SJSA1 (cell line): ENCODE results near the gene SLC51B. TPM values are rescaled to one million over a fixed set of nuclear protein-coding genes. Genes with fewer than 3 reads are reported as not detected.

ENCODE experiments used
- DNase-seq, 2 experiments: peaks; one replicate each; pipeline ENCODE4 v3.0.0-alpha.2; 2015 to 2020; ENCODE audit warnings: low spot score in 2 of 2, low read depth in 1 of 2
- H3K27ac ChIP-seq: fragments of 250-450 bp; sonication (Bioruptor Pico); 2 replicates; pipeline ENCODE4 v1.5.1; 2020; ENCODE audit warnings: mild to moderate bottlenecking, moderate library complexity
- H3K27me3 ChIP-seq: fragments of 250-450 bp; sonication (Bioruptor Pico); replicated peaks from 2 replicates; pipeline ENCODE4 v1.5.1; 2020; ENCODE audit warnings: mild to moderate bottlenecking, moderate library complexity
- H3K36me3 ChIP-seq: fragments of 250-450 bp; sonication (Bioruptor Pico); 2 replicates; pipeline ENCODE4 v1.5.1; 2020; ENCODE audit warnings: mild to moderate bottlenecking
- H3K4me1 ChIP-seq: fragments of 250-450 bp; sonication (Bioruptor Pico); replicated peaks from 2 replicates; pipeline ENCODE4 v1.6.1; 2021; ENCODE audit warnings: mild to moderate bottlenecking
- H3K4me3 ChIP-seq: fragments of 250-450 bp; sonication (Bioruptor Pico); 2 replicates; pipeline ENCODE4 v1.5.1; 2020; ENCODE audit warnings: mild to moderate bottlenecking
- H3K9me3 ChIP-seq: fragments of 250-450 bp; sonication (Bioruptor Pico); replicated peaks from 2 replicates; pipeline ENCODE4 v1.5.1; 2020; ENCODE audit warnings: mild to moderate bottlenecking
- total RNA-seq: library from RNA; depleted of rRNA; stranded (reverse); fragments of >200 nt; shearing (Covaris generic); gene quantifications from 2 replicates; pipeline ENCODE4 v1.2.3, GENCODE V29; 2014

The SLC51B gene
- total RNA-seq, 1 experiment from 2014 or later = 1.1 TPM

DNA sequence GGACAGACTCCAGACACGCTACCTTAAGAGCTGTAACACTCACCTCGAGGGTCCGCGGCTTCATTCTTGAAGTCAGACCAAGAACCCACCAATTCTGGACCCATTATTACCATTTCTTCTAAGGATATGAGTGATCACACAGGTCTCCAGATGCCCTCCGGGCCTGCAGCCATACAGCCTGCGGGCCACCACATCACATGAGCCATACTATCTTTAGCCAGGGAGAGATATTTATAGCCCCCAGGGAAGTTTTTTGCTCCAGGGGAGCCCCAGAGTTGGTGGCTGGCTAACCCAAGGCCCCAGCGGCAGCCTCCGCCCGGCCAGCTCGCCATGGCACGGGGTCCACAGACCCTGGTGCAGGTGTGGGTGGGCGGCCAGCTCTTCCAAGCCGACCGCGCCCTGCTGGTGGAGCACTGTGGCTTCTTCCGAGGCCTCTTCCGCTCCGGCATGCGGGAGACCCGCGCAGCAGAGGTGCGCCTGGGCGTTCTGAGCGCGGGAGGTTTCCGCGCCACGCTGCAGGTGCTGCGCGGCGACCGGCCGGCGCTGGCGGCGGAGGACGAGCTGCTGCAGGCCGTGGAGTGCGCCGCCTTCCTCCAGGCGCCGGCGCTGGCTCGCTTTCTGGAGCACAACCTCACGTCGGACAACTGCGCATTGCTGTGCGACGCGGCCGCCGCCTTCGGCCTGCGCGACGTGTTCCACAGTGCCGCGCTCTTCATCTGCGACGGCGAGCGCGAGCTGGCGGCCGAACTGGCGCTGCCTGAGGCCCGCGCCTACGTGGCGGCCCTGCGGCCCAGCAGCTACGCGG, 31.5 kb downstream of the SLC51B start, which contains the start of gene KBTBD13:
Gene KBTBD13 (plus strand): TSS at position 261 of the 805 bp plus-strand sequence. CDS start 70 bp downstream, at position 331.
- Histone ChIP-seq H3K27me3 (no peaks in the 10 kb centered on the region), H3K9me3 (no peaks in the 10 kb centered on the region), H3K4me1 (peaks cover 16% of the 10 kb centered on the region), H3K36me3 (no peaks in the 10 kb centered on the region), H3K27ac (no peak within 1 kb of the TSS), H3K4me3 (no peak within 1 kb of the TSS)
- DNase-seq = no peak

DNA sequence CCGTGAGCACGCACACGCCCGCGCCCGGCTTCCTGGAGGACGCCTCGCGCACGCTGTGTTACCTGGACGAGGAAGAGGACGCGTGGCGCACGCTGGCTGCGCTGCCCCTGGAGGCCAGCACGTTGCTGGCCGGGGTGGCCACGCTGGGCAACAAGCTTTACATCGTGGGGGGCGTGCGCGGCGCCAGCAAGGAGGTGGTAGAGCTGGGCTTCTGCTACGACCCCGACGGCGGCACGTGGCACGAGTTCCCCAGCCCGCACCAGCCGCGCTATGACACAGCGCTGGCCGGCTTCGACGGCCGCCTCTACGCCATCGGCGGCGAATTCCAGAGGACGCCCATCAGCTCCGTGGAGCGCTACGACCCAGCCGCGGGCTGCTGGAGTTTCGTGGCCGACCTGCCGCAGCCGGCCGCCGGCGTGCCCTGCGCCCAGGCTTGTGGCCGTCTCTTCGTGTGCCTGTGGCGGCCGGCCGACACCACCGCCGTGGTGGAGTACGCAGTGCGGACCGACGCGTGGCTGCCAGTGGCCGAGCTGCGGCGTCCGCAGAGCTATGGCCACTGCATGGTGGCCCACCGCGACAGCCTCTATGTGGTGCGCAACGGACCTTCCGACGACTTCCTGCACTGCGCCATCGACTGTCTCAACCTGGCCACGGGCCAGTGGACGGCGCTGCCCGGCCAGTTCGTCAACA, 32.2 kb downstream of the SLC51B start:
- Histone ChIP-seq H3K9me3 (no peaks in the 10 kb centered on the region), H3K36me3 (no peaks in the 10 kb centered on the region), H3K27ac (no peak overlapping the region), H3K4me1 (peaks cover 16% of the 10 kb centered on the region), H3K27me3 (no peaks in the 10 kb centered on the region), H3K4me3 (no peak overlapping the region)
- DNase-seq = no peak

DNA sequence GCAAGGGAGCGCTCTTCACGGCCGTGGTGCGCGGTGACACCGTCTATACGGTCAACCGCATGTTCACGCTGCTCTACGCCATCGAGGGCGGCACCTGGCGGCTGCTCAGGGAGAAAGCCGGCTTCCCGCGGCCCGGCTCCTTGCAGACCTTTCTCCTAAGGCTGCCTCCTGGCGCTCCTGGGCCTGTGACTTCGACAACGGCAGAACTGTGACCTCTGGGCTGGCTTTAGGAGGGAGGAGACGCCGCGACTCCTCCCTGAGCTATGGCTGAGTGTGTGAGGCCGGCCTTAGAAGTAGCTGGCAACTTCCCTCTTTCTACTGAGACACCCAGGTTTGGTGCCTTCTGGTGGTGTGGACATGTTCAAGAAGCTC, 32.8 kb downstream of the SLC51B start:
- Histone ChIP-seq H3K27me3 (no peaks in the 10 kb centered on the region), H3K9me3 (no peaks in the 10 kb centered on the region), H3K4me1 (peaks cover 21% of the 10 kb centered on the region), H3K36me3 (no peaks in the 10 kb centered on the region), H3K4me3 (no peak overlapping the region), H3K27ac (no peak overlapping the region)
- no peak for DNase-seq

DNA sequence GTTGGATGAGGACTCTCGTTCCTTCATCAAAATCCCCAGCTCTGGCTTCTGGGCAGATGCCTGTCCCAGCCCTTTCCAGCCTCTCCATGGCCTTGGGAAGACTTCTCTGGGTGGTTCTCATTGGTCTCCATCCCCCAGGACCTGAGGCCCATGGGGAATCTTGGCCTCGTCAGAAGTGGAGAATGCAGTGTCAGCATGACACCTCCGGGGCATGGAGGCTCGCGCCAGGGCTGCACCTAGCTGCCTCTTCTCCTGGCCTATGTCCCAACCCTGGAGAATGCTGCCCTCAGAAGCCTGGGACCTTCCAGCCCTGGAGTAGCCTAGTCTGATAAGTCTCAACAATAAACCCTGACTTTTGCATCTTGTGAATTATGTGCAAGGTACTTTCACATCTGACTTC, 34.4 kb downstream of the SLC51B start:
- no peak overlapping the region for H3K4me3 ChIP-seq
- peaks cover 37% of the 10 kb centered on the region for H3K4me1 ChIP-seq
- H3K27me3 ChIP-seq = no peaks in the 10 kb centered on the region
- DNase-seq = no peak
- H3K9me3 ChIP-seq = no peaks in the 10 kb centered on the region
- H3K27ac ChIP-seq = no peak overlapping the region
- no peaks in the 10 kb centered on the region for H3K36me3 ChIP-seq

DNA sequence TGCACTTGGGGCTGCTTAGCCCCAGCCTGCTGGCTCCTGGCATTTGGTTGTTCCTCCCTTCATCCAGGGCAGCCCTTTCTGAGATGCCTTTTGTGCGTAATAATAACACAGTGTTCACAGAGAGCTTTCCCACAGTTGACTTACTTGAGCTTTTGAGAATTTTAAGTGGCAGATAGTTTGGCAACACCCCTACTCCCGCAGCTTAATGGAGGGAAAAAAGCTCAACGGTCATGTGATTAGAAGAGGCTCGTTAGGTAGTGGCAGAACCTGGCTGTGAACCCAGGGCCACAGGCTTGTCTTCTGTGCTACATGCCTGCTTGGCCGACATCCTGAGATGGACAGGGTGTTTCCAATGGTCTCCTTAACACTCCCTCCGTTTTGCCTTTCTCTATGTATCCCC, 36.1 kb downstream of the SLC51B start:
- no peak overlapping the region for H3K27ac ChIP-seq
- no peaks in the 10 kb centered on the region for H3K27me3 ChIP-seq
- DNase-seq = no peak
- H3K4me3 ChIP-seq = no peak overlapping the region
- H3K36me3 ChIP-seq = no peaks in the 10 kb centered on the region
- H3K9me3 ChIP-seq = no peaks in the 10 kb centered on the region
- H3K4me1 ChIP-seq = peaks cover 54% of the 10 kb centered on the region

DNA sequence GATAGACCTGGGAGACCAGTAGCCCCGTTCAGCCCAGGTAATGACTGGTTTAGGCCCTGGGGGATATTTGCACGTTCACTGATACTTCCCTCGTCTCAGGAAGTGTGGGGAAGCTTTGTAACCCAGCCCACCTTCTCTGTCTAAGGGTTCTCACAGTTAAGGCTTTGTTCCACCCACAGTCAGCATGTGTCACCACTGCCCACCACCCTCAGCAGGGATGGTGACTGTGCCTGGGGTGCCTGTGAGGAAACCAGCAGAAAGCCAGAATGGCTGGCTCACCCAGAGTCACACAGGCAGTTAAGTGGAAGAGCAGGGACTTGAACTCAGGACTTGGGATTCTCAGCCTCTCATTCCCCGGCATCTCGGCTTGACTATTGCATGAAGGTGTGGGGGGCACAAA, 36.6 kb downstream of the SLC51B start:
- no peak for DNase-seq
- Histone ChIP-seq H3K36me3 (no peaks in the 10 kb centered on the region), H3K27me3 (no peaks in the 10 kb centered on the region), H3K4me3 (no peak overlapping the region), H3K27ac (no peak overlapping the region), H3K4me1 (peaks cover 59% of the 10 kb centered on the region), H3K9me3 (no peaks in the 10 kb centered on the region)

DNA sequence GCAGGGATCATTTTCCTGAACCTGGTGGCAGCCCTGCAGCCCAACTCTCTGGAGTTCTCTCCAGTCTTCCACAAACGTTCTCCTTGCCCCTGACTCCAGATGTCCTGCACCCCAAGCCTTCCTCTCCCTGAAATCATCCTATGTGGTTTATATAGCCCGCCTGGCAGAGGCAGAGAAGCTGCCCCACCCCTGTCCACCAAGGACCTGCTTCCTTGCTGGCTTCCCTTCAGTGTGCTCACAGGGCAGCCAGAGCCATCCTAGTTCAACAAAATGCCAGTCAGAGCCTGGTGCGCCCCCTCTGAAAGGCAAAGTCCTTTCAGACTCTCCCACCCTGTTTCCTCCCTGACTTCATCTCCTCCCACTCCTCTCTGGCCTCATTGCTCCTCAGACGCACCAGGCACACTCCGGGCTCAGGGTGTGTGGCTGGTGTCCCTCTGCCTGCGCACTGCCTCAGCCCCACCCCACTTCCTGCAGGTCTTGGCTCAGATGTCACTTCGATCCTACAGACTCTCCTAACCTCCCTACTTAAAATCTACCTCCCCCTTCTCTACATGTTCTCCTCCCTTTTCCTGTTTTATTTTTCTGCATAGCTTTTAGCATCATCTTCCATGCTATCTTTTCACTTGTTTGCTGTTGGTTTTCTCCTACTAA, 37.2 kb downstream of the SLC51B start:
- Histone ChIP-seq H3K36me3 (no peaks in the 10 kb centered on the region), H3K27ac (no peak overlapping the region; the same call in 1 of the 2 replicates), H3K4me1 (peaks cover 66% of the 10 kb centered on the region), H3K4me3 (no peak overlapping the region), H3K27me3 (no peaks in the 10 kb centered on the region), H3K9me3 (no peaks in the 10 kb centered on the region)
- peak in 1 of 2 experiments; percentile 49 for DNase-seq

DNA sequence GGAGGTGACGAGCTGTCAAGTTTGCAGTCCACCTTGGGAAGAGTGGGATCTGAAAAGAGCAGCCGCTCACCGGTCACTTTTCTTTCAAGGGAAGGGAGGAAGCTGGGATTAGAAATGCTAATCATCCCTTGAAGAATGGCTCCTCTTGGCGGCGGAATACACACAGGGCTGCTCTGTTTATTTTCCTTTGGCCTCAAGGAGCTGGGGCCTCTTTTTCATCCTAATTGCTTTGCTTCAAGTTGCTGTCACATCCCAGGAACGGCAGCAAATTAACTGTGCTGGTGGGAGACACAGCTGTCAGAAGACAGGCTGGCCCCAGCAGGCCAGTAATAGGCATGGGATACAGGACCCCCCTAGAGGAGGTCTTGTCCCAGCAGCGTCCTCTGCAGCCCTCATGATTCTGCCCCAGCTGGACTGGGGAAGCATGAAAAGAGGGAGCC, 38.1 kb downstream of the SLC51B start:
- H3K4me1 ChIP-seq = peaks cover 74% of the 10 kb centered on the region
- peak; percentile 67 to 81 for DNase-seq
- no peaks in the 10 kb centered on the region for H3K27me3 ChIP-seq
- no peak overlapping the region for H3K4me3 ChIP-seq
- no peaks in the 10 kb centered on the region for H3K9me3 ChIP-seq
- H3K27ac ChIP-seq = peak overlapping the region; percentile 17
- H3K36me3 ChIP-seq = no peaks in the 10 kb centered on the region

DNA sequence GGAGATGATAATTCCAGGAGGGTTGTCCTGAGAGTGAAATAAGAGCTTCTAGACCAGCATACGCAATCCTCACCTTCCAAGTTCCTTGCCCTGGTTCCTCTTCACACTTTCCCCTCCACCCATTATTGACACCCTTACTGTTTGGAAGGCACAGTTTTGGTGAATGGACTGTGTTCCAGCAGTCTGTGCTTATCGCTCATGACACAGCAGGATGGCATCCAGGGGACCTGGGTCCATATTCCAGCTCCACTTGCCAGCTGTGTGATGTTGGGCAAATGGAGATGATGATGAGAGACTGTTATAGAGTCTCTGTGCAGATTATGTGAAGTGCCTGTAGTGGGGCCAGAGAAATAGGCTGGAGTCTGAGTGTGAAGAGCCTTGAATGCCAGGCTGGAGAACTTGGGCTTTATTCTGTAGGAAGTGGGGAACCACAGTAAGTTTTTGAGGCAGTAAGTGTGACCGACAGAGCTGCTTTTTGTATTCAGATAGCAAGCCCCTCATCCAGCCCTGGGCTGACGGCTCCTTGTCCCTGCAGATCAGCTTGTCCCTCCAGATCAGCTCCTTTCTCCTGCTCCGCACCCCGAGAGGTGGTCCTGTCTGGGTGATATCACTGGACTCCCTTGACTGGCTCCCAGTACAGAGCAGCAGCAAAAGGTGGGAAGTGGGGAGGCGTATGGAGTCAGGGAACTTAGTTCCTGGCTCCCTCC, 39.5 kb downstream of the SLC51B start:
- Histone ChIP-seq H3K4me1 (peaks cover 88% of the 10 kb centered on the region), H3K36me3 (no peaks in the 10 kb centered on the region), H3K27ac (no peak overlapping the region), H3K27me3 (no peaks in the 10 kb centered on the region), H3K9me3 (no peaks in the 10 kb centered on the region), H3K4me3 (no peak overlapping the region)
- no peak for DNase-seq

DNA sequence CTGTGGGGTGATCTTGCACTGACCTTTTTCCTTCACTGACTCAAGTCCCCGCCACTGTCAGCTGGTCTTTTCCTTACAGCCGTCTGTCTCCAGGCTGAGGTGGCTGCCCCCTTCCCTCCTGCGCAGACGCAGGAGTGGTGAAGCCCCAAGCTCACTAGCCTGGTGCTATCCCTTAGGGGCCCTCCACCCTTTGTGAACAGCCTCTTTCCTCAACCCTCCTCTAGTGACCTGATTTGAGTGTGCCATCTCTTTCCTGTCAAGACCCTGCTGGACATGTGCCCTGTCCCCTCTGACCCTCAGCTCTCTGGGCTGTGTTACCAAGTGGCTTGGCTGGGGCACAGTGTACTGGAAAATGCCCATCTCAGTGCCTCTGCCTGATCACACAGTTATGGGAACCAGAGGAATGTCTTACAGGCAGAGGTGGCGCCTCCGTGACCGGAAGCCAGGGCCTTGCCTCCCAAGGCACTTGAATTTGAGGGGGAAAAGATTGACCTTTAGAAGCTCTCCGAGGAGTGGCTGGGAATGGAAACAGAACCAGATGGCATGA, 40.1 kb downstream of the SLC51B start:
- H3K4me1 ChIP-seq = peaks cover 93% of the 10 kb centered on the region
- no peaks in the 10 kb centered on the region for H3K9me3 ChIP-seq
- DNase-seq = no peak
- no peak overlapping the region for H3K4me3 ChIP-seq
- no peaks in the 10 kb centered on the region for H3K27me3 ChIP-seq
- H3K36me3 ChIP-seq = no peaks in the 10 kb centered on the region; the same call in 1 of the 2 replicates
- no peak overlapping the region for H3K27ac ChIP-seq

DNA sequence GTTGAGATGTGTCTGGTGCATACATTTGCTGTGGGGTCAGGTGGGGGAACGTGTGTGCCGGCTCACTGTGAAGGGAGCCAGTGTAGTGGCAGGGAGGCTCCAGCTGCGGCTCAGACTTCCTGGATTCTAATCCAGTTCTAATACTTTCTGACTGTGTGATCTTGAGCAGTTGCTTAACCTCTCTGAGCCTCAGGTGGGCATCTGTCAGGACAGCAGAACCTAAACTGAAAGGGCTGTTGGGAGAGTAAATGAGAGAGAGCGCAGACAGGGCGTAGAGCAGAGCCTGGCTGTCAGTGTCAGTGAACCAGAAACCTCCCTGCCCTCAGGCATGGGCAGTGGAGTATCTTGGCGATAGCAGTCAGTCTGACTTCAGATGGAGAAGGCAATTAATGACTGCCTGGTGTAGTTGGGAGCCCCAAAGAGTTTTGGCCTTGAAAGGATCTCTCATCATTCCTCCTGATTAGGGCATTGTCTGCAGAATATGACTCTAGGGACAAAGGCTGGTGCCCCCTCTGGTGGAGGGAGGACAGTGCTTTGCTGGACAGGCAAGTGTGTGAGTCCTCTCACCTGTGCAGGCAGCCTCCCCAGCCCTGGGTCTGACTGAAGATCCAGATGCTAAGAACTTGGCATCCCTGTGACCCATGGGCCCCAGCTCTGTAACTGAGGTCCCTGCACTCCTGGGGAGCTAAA, 40.9 kb downstream of the SLC51B start:
- H3K9me3 ChIP-seq = no peaks in the 10 kb centered on the region
- H3K4me3 ChIP-seq = no peak overlapping the region
- H3K4me1 ChIP-seq = peaks cover 90% of the 10 kb centered on the region
- H3K27ac ChIP-seq = peak overlapping the region; percentile 89
- H3K36me3 ChIP-seq = no peaks in the 10 kb centered on the region; the same call in 1 of the 2 replicates
- DNase-seq = peak in 1 of 2 experiments; percentile 40
- no peaks in the 10 kb centered on the region for H3K27me3 ChIP-seq

DNA sequence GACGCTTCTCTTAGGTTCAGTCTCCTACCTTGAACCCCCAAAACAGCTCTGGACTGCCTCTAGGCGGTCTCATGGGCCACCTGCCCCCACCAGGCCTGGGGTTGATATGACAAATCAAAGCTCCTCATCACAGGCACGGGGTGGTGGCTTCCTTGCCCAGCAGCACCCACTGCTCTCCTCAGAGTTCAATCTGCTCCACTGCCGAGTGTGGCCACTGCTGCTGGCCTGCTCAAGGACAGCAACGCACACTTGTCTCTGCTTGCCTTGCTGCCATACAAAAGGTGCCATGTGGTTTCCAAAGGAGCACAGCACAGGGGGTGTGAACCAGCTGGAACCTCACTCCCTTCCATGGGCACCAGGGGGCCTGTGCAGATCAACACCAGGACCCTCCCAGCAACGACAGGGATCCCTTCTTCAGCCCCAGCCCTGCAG, 41.5 kb downstream of the SLC51B start:
- DNase-seq = peak; percentile 52 to 73
- peak overlapping the region; percentile 89 for H3K27ac ChIP-seq
- H3K4me1 ChIP-seq = peaks cover 84% of the 10 kb centered on the region
- H3K36me3 ChIP-seq = no peaks in the 10 kb centered on the region; the same call in 1 of the 2 replicates
- H3K9me3 ChIP-seq = no peaks in the 10 kb centered on the region
- no peak overlapping the region for H3K4me3 ChIP-seq
- no peaks in the 10 kb centered on the region for H3K27me3 ChIP-seq

DNA sequence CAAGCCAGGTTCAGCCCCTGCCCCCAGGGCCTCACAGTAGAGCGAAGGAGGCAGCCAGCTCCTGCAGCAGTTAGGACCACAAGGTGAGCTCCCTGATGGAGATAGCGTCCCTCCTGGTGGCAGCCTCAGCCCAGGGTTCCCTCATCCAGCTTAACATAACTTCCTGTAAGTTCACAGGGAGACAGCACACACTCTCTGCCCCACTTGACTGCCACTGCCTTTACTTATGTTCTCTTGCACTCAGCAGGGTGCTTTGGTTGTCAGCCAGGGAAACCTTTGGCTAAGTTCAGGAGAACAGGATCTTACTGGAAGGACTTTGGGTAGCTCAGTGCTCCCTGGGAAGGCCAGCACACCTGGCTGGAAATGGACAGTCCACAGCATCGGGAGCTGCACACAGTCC, 42.2 kb downstream of the SLC51B start:
- peak overlapping the region; percentile 89 for H3K27ac ChIP-seq
- H3K36me3 ChIP-seq = no peaks in the 10 kb centered on the region; the same call in 1 of the 2 replicates
- no peaks in the 10 kb centered on the region for H3K27me3 ChIP-seq
- peaks cover 82% of the 10 kb centered on the region for H3K4me1 ChIP-seq
- H3K9me3 ChIP-seq = no peaks in the 10 kb centered on the region
- H3K4me3 ChIP-seq = no peak overlapping the region
- DNase-seq = no peak
